ENCODE results near the gene FNDC7. TPM values are rescaled to one million over a fixed set of nuclear protein-coding genes. Genes with fewer than 3 reads are reported as not detected.
"Not testable (repeated sequence)": the region's sequence is repeated elsewhere in the genome, so short reads cannot be mapped to it uniquely, and the experiment has no call there.

Gene FNDC7
- total RNA-seq, 1 donor from 2014 or later: not detected

DNA sequence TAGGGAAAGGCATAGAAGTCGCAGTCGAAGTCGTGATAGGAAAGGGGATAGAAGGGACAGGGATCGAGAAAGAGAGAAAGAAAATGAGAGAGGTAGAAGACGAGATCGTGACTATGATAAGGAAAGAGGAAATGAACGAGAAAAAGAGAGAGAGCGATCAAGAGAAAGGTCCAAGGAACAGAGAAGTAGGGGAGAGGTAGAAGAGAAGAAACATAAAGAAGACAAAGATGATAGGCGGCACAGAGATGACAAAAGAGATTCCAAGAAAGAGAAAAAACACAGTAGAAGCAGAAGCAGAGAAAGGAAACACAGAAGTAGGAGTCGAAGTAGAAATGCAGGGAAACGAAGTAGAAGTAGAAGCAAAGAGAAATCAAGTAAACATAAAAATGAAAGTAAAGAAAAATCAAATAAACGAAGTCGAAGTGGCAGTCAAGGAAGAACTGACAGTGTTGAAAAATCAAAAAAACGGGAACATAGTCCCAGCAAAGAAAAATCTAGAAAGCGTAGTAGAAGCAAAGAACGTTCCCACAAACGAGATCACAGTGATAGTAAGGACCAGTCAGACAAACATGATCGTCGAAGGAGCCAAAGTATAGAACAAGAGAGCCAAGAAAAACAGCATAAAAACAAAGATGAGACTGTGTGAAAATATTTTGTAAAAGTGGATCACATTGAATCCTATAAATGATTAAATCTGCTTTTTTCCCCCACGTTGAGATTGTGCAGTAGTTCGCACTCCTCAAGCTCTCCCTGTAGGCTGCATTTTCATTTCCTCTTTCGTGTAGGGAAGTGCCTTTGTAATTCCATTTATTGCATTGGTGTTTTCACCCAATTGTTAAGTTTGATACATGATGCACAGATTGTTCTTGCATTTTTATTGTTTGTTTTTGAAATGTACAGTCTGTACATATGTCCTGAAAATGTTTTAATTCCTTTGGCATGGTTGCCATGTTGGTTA lies 13.1 kb upstream of the FNDC7 start:
- no peak for DNase-seq

DNA sequence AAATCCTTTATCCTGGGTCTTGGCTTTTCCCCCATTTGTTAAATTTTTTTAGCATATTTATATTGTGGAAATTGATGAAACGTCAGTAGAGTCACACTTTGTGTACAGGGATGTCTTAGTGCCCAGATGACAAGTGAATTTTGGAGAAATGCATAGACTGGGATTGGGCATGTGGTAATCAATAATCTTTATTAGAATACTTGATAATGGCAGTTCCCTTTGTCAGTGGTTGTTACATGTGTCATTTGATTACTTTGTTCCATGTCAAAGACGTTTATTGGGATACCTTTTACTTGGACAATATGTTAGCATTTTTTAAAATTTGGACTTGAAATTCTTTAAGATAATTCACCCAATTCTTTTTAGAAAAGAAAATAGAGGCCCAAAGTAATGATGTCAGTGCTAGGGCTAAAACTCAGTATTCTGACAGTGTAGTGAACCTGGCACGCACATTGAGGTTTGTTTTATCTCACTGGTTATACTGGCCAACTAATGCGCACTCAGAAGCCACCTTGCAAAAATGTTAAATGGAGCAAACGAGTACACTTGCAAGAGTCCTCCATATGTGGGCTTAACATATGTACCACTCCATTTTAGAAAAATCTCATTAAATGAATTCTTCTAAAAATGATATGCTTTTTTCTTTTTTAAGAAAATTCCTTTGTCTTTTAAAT lies 11.4 kb upstream of the FNDC7 start:
- no peak for DNase-seq

DNA sequence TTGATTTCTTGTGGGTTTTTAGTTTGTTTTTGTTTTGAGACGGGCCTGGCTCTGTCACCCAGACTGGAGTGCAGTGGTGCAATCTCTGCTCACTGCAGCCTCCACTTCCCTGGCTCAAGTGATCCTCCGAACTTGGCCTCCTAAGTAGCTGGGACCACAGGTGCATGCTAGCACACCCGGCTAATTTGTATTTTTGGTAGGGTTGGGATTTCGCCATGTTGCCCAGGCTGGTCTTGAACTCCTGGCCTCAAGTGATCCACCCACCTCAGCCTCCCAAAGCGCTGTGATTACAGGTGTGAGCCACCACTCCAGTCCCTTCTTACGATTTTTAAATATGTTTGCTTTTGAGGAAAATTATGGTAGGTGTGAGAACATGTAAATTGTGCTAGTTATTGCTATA lies 10.6 kb upstream of the FNDC7 start:
- DNase-seq: not testable (repeated sequence)

DNA sequence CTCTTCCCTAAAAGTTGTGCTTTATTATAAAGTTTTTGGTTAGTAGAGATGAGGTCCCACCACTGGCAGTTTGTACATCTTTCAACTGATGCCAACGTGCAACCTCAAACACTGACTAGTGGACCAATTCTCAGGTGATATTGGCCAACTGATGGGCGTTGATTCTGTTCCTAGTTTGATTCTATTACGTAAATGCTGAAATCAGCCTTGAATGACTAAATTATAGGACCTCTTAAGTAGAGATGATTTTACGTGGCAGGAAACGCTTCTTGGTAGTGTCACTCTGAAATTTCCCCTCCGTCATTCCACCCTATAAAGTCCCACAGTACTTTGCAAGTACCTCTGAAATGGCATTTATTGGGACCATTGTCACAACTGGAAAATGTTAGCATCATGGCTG lies 8.8 kb upstream of the FNDC7 start:
- DNase-seq: no peak

DNA sequence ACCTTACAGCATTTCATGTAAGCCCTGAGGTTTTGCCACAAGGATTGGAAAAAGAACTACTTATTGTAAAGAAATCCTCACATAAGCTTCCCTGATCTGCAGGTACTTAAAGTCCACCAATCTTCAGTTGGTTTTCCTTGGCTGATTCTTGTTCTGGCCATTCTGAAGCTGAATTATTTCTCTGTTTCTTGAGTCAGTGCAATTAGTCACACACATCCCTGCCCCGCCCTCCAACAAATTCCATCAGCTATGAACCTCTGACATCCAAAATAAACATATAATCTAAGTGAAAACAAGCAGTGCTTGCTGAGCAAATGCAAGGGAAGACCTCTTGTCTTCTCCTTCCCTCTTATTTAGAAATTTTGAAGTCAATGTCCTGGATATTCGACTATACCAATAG lies 8.2 kb upstream of the FNDC7 start:
- peak; percentile 49 for DNase-seq

DNA sequence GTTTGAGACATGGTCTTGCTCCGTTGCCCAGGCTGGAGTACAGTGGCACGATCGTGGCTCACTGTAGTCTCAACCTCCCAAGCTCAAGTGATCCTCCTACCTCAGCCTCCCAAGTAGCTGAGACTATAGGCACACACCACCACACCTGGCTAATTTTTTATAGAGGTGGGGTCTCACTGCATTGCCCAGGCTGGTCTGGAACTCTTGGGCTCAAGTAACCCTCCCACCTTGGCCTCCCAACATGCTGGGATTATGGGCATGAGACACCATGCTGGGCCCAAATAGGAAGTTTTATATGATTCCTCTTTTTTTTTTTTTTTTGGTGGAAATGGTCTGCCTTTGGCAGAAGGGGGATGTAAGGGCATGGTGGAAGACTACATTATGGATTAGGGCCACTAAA lies 6.1 kb upstream of the FNDC7 start:
- no peak for DNase-seq

DNA sequence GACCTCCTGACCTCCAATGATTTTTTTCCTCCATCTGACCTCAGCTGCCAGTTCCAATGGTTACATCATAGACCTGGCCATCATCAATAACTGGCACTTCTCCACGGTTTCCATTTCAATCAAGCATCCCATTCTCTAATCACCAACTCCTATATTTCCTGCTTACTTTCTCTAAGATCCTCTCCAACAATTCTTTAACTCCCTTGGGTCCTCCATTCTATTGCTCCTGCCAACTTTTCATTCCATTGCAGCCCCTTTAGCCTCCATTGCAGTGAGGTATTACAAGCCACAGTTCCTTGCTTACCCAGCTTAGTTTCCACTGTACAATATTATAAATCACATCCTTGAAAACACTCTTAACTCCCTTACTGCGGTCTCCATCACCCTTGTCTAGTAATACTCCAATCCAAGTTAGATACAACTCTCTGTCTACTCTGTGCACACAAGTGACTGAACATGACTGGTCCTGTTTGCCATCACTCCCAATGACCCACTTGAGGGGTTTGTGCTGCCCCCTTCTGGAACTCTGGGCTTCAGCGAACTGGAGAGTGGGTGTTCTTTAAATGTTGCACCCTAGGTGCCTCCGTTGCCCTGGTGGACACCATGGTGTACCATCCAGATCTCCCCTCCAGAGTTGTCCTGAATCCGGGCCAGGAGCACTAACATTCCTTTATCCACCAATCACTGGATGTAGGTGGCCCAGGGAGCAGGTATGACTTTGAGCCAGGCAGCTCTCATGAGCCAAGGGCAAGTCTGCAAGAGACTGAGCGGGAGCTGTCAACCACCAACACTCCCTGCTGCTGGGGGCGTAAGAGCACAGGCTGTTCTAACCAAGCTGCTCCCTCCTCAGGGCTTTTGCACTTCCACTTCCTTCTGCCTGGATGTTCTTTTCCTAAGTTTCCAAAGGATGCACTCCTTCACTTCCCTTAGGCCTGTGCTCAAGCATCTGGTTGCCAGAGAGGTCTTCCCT lies 3.7 kb upstream of the FNDC7 start:
- DNase-seq: peak; percentile 18

DNA sequence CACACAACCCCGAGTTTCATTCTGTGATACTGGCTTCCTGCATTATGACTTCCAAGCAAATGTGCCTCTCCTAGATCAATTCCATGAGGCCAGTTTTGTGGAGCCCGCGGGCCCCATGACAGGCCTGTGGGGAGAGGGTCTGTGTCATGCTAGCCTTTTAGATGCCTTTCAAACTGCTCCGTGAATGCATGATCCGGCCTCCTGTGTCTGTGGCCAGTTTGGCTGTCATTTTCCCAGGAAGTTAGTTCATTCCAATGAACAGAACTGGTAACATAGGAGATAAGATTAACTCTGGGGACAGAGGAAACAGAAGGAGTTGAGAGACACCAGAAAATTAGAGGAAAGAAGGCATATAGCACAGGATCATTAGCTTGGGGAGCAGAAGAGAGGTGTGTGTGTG lies 3.2 kb downstream of the FNDC7 start:
- DNase-seq: no peak

DNA sequence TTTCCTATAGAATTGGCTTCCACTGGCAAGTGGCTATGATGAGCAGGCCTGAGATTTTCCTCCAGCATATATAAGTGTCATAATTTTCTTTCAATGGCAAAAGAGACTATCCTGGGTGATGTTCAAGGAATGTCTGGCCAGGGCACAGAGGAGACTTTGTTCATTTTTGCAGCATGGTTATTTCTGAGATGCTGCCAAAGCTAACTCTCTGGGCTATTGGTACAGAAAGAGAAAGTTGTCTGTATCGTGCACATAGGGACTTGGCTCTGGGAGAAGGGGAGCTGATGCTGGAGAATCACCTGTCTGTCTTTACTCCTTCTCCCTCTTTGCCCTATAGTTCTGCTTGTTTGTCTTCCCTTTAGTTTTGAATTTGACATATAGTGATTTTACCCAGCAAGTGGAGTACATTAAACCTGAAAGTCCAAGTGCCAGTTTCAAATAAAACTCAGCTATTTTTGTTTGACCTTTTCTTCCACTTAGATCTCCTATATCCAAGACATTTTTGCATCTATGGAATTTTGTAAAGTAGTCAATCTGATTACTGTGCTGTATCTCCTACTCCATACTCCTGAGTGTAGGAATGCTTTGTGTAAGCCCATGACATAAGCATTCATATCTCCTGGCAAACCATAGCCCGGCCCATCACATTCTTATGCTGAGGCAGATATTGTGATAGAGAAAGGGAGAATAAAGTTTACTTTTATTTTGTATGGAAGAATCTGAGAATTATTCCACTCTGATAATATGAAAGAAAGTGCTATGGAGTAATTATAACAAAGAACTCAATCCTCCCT lies 3.9 kb downstream of the FNDC7 start:
- DNase-seq: no peak

DNA sequence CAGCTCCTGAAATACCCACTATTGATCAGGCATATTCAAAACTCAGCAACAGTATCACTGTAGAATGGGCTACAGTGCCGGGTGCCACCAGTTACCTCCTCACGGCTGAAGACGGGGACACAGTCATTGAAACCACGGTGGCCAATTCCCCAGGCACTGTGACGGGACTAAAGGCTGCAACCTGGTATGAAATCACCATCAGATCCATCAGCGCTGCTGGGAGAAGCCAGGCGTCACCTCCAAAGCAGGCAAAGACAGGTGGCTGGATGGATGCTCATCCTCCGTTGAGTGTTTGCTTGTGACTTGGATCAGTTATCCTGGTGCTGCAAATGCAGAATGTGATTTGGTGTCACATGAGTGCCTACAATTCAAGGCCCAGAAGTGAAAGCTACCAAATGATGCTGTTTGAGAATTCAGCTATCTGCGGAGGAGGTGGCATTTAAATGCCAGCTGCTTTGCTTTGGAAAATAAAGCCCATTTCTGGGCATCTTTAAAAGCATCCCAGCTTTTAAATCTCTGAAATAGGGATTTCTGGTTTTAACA lies 5.1 kb downstream of the FNDC7 start:
- DNase-seq: no peak

DNA sequence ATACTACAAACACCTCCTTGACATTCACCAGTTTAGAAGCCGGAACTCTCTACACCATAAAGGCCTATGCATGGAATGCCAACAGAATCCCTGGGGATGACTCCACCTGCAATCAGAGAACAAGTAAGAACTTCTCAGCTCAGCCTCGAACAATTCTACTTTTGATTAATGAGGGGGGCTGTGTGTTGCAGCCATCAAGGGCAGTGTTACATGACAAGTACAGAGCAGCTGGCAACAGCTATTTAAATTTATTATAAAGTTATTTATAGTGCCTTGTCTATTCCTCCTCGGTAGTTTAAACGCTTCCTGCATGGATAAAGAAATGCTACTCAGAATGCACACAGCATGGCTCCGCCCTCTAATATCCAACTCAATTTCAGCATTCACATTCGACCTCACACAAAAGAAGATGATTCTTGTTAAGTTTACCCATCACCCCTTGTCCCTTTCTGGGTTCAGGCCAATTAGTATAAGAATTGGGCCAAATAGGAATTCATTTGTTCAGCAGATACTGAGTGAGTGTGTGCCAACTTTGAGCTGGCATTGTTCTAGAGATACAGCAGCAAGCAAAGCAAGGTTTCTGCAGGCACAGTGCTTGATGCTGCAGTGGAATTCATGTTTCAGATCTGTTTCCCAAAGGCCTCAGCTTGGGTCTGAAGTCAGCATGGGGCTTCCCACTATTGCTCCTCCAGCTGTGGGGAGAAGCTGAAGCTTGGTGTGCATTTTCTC lies 6.4 kb downstream of the FNDC7 start:
- no peak for DNase-seq

DNA sequence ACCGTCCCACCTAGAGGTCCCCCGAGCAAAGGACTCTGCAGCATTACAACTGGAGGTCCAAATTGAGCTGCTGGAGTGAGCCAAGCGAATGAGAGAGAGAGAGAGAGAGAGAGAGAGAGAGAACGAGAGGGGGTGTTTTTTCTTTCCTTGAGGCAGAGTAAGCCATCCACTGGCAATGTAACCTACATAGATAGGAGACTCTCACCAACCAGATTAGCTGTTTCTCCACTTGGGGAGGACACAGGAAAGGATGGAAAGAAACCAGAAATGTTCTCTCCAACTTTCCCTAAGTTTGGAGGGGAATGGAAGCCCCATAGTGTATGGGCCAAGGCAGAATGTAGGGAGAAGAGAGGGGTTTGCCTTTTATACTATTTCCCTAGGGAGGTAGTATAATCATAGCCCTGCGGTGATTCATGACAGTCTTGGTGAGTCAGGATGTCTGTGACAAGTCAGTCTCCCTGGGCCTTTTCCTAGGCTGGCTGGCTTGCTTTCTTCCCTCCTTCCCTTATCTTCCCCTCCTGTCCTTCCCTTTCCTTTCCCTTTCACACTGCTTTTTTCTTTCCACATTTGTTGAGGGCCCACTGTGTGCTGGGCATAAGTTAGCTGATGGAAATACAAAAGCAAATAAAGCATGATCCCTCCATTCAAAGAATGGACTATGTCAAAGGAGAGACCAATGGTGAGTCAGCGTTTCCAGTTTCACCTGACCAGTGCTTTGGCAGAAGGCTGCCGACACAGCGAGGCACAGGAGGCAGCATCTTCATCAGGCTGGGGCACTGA lies 7.1 kb downstream of the FNDC7 start:
- DNase-seq: peak; percentile 37

DNA sequence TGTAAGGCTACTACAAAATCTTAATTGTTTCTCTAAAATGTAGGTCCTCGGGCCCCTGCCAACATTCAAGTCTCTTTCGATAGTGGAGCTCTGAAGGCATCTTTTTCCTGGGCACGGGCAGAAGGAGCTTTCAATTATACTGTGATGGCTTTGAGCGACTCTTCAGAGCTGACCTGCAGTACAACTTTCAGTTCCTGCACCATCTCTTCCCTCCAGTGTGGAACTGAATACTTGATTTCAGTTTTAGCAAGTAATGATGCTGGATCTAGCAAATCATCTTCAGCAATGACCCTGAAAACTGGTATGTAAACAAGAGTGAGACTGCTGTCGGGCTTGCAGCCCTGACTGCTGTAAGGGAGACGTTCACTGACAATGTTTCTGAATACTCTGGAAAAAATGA lies 9.6 kb downstream of the FNDC7 start:
- DNase-seq: no peak

DNA sequence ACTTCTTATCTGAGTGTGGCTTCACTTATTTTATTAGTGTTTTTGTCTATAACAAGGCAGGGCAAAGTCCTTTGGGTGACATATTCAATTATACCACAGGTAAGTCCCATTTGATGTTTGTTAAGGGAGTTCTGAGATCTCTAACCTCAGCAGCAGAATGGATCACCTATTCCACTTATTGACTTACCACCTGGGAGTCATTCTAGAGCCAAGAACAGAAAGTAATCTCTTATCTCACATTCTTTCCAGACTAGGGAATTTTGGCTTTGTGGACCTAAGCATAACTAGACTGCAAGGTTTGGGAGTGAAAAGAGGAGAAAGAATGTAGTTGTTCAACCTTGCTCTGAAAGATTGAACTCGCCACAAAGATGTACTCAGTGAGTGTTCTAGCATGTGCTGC lies 13.2 kb downstream of the FNDC7 start:
- no peak for DNase-seq

DNA sequence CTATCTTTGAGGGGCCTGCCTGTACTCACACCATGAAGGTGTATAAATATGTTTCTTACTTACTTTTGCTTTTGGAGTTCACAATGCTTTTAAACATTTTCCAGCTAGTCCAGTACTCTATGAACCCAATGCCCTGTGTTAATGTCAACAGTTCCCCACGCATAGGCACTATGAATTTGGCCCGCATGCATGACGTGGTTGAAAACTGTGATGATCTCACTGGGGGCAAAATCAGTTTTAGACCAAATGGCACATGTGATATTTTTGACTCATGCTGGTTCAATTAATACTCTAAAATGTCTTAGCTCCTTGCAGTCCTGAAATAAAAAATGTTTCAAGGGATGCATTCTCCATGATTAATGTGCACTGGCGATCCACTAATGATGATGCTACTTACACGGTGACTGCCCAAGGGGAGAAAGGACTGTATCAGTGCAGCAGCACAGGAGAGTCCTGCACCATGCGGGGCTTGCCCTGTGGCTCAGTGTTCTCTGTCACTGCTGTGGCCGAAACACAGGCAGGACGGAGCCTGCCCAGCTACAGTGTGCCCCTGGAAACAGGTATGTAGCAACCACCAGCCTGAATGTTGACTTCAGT lies 15.7 kb downstream of the FNDC7 start:
- no peak for DNase-seq

DNA sequence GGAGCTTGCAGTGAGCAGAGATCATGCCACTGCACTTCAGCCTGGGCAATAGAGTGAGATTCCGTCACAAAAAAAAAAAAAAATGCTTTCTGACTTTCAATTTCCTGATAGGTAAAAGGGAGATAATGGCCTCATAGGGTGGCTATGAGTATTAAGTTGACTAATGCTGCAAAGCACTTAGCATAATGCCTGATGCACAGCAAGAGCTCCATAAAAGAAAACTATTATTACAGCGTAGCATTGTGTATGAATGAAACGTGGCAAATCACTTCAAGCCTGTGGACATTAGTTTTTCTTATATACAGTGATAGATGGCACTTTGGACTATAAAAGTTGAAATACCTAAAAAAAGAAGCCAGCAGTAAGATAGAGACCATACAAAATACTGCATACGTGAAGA lies 16.8 kb downstream of the FNDC7 start:
- no peak for DNase-seq

DNA sequence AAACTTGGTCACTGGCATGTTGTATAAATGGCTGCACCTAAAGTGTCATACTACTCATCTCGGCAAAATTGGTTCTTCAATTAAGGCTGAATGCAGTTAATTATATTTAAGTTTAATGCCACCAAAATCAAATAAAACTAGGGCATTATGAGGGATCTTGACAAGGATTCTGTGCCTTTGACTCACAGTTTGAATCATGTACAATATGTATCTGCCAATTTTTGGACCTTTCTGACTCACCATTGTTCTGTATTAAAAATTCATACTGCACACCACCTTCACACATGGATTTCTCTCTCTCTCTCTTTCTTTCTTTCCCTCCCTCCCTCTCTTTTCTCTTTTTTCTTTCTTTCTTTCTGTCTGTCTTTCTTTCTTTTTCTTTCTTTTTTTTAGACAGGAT lies 19.7 kb downstream of the FNDC7 start:
- no peak for DNase-seq

DNA sequence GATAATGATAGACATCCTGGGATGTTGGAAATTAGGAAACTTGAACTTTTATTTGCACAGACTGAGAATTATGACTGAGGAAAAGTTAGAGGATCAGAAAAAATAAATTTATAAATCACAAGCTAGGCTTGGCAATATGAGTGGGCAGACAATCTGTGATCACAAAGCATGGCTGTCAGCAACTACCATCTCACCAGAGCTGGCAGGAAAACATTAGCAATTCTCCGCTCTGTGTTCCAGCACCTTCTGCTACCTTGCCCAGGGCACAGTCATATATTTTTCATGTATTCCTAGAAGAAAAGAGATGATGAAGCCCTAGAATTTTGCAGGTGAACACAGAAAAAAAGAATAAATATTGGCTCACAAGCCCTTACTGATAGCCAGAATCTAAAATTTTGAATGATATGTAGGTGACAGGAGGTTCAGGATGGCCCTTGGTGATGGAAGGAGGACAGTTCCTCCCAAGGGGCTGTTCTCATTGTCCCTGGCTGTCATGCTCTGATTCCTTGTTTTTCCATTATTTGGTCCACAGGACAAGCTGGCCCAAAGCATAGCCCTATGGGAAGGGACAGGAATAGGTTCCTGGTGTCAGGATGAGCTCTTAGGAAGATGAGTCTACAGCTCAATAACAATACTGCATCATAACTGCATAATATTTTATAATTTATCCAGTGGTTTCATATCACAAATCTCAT lies 21.6 kb downstream of the FNDC7 start:
- no peak for DNase-seq

DNA sequence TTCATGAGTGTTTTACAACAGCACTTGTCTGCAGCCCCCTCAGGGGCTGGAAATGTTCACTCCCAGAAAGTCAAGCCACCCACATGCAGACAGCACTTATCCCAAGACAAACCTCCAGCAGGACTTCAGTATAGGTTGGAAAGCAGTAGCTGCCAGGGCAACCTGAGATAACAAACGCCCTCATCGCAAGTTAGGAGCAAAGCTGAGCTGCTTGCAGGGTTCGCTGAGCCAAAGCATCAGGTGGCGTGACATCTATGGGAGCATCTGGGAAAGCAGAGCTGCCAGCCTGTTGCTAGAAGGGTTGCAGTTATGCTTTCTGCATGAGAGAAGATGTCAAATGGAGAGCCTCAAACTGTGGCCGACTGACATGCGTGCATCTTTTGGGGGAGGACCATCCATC lies 29.5 kb downstream of the FNDC7 start:
- no peak for DNase-seq
